Left hindlimb (tissue), 1 donor: ENCODE results near the gene HCRT.
"Not testable (repeated sequence)": the region's sequence is repeated elsewhere in the genome, so short reads cannot be mapped to it uniquely, and the experiment has no call there.

ENCODE experiments used
- DNase-seq: peaks from one replicate; pipeline ENCODE4 v3.0.0-alpha.2; 2018

The HCRT gene

DNA sequence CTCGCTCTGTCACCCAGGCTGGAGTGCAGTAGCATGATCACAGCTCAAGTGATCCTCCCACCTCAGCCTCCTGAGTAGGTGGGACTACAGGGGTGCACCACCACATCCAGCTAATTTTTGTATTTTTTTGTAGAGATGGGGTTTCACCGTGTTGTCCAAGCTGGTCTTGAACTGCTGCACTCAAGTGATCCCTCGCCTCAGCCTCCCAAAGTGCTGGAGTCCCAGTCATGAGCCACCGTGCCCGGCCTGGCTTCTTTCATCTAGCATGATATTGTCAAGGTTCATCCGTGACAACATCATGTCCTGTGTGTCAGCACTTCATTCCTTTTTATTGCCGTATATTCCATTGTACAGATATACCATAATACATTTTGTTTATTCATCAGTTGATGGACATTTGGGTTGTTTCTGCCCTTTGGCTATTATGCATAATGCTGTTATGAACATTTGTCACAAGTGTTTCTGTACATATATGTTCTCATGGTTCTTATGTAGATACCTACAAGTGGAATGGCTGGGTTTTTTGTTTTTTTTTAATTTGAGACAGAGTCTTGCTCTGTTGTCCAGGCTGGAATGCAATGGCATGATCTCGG is 12.4 kb upstream of the HCRT start:
- no peak for DNase-seq

DNA sequence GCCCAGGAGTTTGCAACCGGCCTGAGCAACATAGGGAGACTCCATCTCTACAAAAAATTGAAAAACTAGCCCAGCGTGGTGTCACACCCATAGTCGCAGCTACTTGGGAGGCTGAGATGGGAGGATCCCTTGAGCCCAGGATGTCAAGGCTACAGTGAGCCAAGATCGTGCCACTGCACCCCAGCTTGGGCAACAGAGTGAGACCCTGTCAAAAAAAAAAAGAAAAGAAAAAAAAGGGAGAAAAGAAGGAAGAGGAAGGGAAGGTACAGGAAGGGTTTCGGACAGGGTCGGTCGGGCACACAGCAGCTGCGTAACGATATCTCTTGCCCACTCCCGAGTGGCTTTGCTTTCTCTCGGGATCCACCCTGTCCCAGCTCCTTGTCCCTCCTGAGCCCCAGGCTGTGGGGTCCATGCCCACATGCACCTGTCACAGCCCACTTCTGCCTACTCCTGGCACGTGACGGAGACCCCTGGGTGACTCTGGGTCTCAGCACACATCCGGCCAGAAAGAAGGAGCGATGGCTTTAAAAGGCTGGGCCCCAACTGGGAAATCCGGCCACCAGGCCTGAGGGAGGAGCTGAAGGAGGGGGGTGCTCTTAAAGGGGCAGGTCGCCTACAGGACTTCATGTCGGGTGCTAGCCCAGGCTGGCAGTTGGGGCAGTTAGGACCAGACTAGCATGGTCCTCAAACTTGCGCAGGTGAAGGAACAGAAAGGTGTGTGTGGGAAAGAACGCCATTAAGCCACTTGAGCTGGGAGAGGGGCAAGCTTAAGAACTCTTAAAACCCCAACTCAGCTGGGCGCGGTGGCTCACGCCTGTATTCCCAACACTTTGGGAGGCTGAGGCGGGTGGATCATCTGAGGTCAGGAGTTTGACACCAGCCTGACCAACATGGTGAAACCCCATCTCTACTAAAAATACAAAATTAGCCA is 9.0 kb upstream of the HCRT start, which contains the start of gene GHDC:
Gene GHDC (minus strand): TSS at position 526 of the 931 bp plus-strand sequence. CDS start 913 bp downstream, outside the sequence.
- DNase-seq, result peak; percentile 86

DNA sequence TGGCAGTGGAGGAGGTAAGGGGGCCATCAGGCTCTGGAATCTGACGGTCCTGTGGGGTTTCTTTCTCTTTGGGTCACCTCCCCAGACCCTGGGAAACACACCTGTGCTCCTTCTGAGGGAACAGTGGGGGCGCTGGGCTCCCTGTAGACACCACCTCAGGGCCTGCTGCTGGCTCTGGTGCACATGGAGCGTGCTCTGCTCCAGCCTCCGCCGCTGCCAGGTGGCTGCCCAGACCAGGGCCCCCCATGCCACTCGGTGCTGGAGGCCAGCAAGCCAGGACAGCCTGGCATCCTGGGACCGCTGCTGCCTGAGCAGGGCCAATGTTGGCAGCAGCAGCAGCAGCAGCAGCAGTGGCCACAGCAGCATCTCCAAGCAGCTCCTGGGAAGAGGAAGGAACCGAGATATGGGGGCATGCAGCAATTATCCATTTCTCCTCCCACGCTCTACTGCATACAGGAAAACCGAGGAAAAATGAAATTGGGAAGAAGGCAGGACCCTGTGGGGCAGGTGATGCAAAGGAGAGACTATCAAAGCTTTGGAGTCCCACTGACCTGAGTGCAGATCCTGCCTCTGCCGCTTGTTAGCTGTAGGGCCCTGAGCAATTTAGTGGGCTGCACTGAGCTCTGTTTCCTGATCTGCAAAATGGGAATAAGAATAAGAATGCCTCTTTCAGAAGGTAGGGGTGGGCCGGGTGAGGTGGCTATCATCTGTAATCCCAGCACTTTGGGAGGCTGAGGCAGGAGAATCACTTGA is 8.1 kb upstream of the HCRT start:
- DNase-seq, result no peak

DNA sequence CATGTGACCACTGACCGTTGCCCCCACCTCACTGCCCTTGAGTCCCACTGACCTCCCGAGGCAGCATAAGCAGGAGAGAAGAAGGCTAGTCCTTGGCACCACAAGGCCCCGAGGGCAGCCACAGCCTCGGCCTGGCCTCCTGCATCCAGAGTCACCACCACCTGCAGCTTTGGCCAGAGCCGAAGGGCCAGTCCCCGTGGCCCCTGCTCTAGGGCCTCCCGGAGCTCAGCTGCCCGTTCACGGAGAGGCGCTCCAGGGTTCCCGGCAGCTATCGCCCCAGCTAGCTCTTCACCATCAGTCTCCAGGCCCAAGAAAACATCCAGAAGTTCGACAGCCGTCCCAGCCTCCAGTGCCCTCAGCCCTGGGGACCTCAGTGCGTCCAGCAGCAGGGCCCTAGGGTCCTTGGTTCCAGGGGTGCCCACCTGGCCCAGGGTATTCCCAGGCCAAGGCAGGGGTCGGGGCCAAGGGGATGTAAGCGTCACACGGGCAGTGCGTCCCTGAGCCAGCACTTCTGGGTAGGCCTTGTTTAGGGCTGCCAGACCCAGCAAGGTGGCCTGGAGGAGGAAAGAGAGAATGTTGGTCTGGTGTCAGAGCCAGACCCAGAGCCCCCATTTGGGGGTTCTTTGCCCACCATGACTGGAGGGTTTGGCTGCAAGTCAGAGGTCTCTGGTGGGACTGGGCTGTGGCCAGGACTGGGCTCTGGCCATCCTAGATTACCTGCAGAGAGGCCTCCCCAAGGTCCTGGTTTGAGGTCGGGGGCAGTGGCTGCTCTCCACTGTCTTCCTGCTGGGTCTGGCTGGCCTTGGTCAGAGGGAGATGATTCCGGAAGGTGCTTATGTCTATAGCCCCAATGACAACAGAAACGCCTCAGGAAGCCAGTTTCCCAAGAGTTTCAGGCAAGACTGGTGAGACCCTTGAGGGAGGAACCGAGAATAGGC is 7.2 kb upstream of the HCRT start:
- DNase-seq, result no peak

DNA sequence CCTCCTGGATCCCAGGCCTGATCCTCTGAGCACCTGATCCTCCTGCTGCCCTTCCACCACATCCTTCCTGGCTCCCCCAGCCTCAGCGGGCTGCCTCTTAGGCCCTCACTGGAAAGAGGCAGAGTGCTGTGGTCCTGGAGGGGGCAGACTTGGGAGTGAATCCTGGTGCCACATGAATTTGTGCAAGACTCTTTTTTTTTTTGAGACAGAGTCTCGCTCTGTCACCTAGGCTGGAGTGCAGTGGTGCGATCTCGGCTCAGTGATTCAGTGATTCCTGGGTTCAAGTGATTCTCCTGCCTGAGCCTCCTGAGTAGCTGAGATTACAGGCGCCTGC is 6.0 kb upstream of the HCRT start:
- DNase-seq, result no peak

DNA sequence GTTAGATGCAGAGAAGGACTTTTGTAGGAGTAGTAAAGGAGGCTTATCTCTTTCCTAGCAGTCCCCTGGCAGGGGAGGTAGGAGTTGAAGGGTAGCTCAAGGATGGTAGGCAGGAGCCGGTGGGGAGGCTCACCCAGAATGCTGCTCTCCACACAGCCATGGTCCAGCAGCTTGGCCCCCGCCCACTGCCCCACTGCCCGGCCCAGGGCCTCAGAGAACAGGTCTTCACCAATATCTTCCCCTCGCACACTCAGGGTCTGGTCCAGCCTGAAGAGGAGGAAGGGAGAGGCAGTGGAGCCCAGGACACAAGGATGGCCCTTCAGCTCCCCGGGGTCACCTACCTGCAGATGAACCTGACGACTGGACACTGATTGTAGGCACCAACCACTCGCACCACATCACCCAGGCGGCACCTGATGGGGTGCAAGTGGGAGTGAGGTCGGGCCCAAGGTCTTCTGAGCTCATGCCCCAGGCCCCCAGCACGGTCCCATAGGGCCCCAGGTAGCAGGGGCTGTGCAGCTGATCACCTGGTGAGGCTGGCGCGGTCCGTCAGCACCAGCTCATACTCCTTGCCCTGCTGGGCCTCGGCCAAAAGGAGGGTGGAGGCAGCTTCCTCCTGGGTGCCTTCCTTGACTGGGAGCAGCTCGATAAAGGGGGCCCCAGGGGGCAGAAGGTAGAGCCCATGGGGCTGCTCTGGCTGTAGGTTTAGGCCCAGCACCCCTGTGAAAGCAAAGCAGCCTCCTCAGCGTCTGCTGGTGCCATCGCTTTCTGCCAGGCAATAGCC is 5.4 kb upstream of the HCRT start:
- DNase-seq, result no peak

DNA sequence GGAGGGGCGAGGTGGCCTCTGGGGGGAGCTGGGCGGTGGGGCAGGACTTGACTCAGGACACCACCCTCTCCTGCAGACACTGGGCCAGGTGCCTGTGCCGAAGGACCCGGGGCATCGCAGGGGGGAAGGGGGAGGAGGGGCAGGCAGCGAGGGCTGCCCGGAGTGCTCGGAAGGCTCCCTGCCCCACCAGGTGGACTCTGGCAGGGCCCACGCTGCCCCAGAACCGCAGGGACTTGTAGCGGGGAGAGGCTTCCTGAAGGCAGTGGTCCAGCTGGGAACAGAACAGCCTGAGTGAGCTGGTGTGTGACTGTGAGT is 4.4 kb upstream of the HCRT start:
- DNase-seq, result no peak

DNA sequence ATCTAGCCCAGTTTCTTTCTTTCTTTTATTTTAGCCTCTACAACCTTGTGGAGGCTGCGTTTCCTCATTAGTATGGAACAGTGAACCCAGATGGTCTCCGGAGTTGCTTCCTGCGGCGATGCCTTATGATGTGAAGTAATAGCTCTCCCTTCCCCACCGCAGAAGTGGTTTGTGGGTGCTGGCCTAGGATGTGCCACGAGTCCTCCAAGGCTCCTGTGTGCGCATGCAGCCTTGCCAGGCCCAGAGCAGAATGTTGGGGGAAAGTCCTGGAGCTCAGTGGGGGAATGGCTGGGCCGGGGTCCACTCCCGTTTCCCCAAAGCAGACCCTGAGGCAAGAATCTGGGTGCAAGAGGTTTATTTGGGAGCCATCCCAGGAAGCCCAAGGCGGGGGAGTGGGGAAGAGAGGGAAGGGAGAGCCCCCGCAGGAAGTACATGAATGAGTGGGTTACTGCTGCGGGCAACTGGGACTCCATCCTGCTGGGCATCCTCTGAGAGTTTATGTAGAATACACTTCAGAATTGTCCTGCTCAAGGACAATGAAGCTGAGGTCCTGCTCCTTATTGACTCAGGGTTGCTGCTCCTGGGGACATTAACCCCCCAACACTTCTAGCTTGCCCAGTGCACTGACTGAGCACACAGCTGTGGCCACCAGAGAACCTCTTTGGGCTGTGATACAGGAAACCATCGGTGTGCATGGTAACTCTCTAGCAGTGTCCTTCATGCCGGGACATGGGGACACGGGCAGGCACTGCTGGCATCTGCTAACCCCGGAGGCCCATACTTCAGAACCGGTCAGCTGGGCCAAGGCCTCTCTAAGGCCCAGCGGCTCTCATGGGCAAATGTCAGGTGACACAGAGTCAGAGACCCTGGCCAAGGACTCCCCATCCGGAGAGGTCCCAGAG is 3.7 kb upstream of the HCRT start:
- DNase-seq, result no peak

DNA sequence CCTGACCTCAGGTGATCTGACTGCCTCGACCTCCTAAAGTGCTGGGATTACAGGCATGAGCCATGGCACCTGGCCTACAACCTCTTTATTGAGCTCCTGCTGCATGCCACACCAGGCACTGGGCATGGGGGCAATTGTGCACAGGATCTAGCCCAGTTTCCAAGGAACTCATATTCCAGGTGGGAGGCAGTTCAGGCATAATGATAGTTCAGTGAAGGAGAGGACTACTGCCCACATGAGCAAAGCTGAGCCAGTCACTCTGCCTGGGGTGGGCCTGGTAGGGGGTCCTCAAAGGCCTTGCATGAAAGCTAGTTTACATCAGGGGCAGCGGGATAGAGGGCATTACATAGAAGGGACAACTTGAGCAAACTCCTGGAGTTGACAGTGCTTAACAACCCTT is 2.6 kb upstream of the HCRT start:
- DNase-seq, result no peak

DNA sequence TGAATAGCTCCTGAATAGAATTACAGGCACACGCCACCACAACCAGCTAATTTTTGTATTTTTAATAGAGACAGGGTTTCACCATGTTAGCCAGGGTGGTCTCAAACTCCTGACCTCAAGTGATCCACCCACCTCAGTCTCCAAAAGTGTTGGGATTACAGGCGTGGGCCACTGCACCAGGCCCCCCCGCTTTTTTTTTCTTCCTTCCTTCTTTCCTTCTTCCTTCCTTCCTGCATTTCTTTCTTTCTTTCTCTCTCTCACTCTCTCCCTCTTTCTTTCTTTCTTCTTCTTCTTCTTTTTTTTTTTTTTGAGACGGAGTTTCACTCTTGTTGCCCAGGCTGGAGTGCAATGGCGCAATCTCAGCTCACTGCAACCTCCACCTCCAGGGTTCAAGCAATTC is 939 bp upstream of the HCRT start:
- DNase-seq, result not testable (repeated sequence)

DNA sequence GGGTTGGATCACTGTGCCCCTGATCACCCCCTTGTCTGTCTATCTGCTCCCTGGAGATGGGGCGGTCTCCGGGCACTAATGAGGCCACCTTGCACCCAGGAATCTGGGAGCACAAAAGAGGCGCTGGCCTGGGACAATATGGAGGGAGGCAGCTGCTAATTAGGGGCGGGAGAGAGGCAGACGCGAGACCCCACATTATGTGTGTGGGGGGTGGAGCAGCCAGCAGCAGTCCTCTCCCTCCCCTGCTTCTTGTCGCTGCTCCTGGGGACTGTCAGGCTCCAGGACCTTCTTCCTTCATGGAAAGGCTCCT is 324 bp upstream of the HCRT start:
- DNase-seq, result no peak

DNA sequence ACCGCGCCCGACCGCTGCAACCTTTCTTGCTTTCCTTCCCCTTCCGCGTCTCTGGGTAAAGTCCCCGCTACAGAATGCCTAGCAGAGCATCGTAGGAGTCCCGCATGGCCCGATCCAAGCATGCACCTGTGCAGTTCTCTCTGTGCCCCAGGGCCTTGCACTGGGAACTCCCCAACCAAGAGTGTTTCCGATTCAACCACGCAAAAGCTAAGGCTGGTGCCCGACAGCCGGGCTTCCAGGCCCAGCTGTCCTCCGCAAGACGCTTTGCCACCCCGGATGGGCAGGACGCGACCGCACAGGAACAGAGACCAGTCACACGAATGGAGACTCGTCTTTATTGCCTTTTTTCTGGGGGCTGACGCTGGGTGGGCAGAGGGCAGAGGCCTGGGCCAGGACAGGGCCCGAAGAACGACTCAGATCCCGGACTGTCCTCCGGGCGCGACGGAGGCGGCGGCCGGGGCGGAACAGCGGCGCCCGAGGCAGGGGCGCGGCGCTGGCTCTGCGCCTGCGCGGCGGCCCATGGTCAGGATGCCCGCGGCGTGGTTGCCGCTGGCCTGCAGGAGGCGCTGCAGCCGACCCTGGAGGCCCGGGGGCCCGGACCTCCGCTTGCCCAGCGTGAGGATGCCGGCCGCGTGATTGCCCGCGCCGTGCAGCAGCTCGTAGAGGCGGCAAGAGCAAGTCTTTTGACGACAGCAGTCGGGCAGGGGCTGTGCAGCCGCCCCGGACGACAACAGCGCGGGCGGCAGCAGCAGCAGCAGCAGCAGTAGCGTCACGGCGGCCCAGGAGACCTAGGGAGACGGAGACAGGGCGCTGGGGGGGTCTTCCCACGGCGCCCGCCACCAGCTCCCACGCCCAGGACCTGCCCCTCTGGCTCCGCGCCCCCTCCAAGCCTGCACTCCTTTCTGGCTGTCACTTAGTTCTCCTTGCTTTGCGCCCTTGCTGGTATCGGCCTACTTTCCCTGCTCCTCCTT is 1.2 kb downstream of the HCRT start:
- peak; percentile 75 for DNase-seq

DNA sequence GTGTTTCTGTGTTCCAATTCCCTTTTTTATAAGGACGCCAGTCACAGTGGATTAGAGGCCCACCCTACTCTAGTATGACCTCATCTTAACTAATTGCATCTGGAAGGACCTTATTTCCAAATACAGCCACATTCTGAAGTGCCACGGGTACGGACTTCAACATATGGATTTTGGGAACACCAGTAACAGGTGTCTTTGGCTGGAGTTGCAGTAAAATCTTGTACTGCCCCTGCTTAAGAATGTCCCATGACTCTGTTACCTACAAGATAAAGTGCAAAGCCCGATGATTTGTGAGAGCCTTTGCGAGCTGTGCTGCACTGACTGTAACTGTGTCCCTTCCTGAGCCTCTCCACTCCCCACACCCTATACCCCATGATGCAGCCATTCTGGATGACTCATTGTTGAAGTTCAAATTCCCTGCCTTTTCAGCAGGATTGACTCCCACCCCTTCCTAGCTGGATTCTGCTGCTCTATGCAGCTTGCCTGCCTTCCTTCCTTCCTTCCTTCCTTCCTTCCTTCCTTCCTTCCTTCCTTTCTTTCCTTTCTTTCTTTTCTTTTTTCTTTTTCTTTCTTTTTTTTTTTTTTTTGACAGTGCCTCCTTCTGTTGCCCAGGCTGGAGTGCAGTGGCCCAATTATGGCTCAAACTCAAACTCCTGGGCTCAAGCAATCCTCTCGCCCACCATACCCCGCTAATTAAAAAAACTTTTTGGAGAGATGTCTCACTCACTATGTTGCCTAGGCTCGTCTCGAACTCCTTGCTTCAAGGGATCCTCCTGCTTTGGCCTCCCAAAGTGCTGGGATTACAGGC is 2.1 kb downstream of the HCRT start:
- DNase-seq, result no peak

DNA sequence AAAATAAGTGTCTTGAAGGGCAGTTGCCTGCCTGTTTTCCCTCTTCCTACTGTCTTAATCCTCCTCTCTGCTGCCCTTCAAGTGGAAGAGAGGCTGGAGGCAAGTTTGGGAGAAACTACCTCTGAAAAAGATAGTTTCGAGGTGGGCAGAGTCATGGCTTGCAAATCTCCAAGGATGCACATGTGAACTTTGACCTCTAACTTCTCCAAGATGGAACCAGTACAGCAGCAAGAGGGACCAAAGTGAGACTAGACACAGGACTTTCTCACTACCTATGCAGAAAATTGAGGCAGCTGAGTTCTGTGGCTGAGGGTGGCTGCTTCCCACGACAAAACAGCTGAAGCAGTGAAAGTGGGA is 3.4 kb downstream of the HCRT start:
- DNase-seq, result no peak

DNA sequence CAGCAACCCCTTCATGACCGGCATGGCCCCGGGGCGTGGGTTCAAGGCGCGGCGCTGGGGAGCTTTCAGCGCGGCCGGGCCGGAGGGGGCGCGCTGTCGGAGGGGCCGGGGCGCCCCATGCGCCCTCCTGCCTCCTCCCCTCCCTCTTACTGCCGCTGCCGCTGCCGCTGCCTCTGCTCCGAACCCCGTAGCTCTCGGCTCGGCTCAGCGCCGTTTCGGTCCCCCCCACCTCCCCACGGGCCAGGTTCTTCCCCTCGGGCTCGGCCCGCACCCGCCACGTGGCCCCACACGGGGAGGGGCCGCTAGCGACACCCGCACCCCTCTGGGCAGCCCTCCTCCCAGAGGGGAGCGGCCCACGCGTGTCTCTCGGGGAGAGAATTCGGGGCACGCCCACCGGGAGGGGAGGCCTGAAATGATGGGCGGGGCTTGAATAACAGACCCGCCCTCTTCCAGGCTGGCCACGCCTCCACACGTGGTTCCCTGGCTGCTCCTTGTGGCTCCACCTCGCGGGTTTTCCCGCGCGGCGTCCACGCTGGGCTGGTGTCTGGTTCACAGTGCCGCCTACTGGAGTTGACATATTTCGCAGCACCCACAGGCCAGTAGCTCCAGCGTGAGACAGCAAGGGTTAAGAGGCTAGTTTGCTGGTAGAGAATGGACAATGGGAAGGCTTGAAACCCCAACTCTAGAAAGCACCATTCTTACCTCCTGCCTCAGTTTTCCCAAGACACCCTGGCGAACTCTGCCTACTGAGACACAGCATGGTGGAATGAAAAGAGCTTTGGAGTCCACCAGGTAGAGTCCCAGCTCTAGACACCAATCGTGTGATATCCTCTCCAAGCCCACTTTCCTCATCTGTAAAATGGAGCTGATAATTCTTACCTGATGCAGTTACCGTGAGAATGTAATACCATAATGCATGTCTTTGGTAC is 4.1 kb downstream of the HCRT start, which contains the start of gene KCNH4:
Gene KCNH4 (minus strand): TSS at position 221 of the 929 bp plus-strand sequence. CDS start 197 bp downstream, at position 24.
- peak; percentile 64 for DNase-seq

DNA sequence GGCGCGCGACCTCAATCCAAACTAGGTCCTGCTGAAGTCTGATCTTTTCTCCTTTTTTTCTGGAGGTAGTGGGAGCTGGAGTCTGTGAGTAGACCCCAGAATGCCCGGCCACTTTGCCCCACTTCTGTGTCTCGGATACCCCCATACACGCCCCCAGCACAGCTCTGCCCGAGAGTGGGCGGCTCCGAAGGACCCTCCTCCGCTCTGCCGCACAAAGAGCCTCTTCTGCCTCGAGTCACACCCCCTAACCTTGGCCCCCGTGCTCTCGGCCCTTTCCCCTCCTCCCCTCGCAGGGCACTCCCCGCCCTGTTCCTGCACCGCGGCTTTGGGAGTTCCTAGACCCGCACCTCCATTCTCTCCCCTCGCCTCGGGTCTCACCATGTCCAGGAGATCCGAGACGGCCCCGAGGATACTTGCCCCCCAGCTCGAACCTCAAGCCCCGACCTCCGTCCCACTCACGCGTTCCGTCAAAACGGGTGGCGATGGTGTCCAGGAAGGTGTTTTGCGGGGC is 4.8 kb downstream of the HCRT start:
- DNase-seq, result no peak

DNA sequence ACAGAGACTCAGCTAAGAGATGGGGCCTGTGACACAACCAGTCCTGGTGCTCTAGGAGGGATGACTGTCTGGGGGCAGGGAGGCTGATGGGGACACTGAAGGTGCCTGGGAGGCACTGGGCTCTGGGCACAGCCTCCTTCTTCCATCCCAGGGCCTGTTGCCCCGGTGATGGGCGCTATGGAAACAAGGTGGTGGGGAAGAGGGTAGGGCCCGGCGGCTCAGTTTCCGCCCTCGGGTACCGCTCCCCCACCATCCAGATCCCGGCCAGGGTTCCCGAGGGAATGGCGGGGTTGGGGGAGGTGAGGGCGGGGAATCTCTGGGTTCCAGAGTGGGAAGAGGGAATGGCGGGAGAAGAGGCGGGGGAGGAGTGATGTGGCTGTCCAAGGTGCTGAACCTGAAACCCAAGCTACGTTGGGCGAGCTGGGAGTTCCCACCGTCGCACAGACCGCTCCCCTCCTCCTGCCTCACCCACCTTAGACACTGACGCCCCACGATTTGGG is 5.3 kb downstream of the HCRT start:
- peak; percentile 53 for DNase-seq
